Putamen (tissue), 1 donor: ENCODE results near the gene ACAT2.
"Not testable (repeated sequence)": the region's sequence is repeated elsewhere in the genome, so short reads cannot be mapped to it uniquely, and the experiment has no call there.

Experiments used
- DNase-seq: peaks from one replicate; pipeline ENCODE4 v3.0.0-alpha.2; 2016; ENCODE audit warnings: low spot score

Gene ACAT2

GRCh38 chr6:159730332-159730676 is 31.5 kb upstream of the ACAT2 start:
- DNase-seq = no peak

GRCh38 chr6:159732550-159732949 is 29.3 kb upstream of the ACAT2 start:
- not testable (repeated sequence) for DNase-seq

- DNase-seq = not testable (repeated sequence)
Observed at GRCh38 chr6:159733395-159733794, 28.4 kb upstream of the ACAT2 start.

- no peak for DNase-seq
Observed at GRCh38 chr6:159736908-159737307, 24.9 kb upstream of the ACAT2 start.

GRCh38 chr6:159739341-159739740 is 22.5 kb upstream of the ACAT2 start:
- no peak for DNase-seq

GRCh38 chr6:159742165-159742564 is 19.7 kb upstream of the ACAT2 start:
- no peak for DNase-seq

GRCh38 chr6:159745081-159745480 is 16.8 kb upstream of the ACAT2 start:
- no peak for DNase-seq

- no peak for DNase-seq
Observed at GRCh38 chr6:159746759-159747158, 15.1 kb upstream of the ACAT2 start.

- DNase-seq = not testable (repeated sequence)
Observed at GRCh38 chr6:159748127-159748526, 13.7 kb upstream of the ACAT2 start.

- DNase-seq = no peak
Observed at GRCh38 chr6:159751448-159751847, 10.4 kb upstream of the ACAT2 start.

- DNase-seq = no peak
Observed at GRCh38 chr6:159753081-159753872, 8.6 kb upstream of the ACAT2 start.

GRCh38 chr6:159754401-159754800 is 7.4 kb upstream of the ACAT2 start:
- no peak for DNase-seq

- peak; percentile 32 for DNase-seq
Observed at GRCh38 chr6:159754959-159755914, 6.6 kb upstream of the ACAT2 start.

- no peak for DNase-seq
Observed at GRCh38 chr6:159756508-159756907, 5.3 kb upstream of the ACAT2 start.

GRCh38 chr6:159758031-159759001 is 3.5 kb upstream of the ACAT2 start:
- DNase-seq = no peak

- DNase-seq = no peak
Observed at GRCh38 chr6:159759645-159760044, 2.2 kb upstream of the ACAT2 start.

GRCh38 chr6:159760602-159761057 is 1.2 kb upstream of the ACAT2 start:
- no peak for DNase-seq

GRCh38 chr6:159761129-159761872 is 544 bp upstream of the ACAT2 start:
- no peak for DNase-seq

GRCh38 chr6:159762681-159763293 is 942 bp downstream of the ACAT2 start:
- DNase-seq = no peak

- no peak for DNase-seq
Observed at GRCh38 chr6:159766906-159767305, 5.1 kb downstream of the ACAT2 start.

GRCh38 chr6:159769470-159769869 is 7.6 kb downstream of the ACAT2 start:
- no peak for DNase-seq
